Measurements from ENCODE around the gene FUCA1. TPM values are rescaled to one million over a fixed set of nuclear protein-coding genes. Genes with fewer than 3 reads are reported as not detected.

Gene FUCA1
- total RNA-seq, 4 donors from 2014 or later, result 75.5 to 133 (median 112) TPM

DNA sequence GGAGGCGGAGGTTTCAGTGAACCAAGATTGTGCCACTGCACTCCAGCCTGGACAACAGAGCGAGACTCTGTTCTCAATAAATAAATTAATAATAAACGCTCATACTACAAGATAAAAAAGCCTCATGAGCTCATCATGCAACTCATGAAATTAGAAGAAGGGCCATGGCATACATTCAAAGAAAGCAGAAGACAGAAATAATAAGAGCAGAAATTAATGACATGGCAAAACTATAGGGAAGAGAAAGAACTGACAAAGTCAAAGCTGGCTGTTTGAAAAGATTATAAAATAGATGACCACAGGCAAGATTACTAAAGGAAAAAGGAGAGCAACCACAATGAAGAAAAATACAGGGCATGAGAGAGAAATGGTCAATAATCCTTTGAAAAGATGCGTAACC lies 14.7 kb upstream of the FUCA1 start:
- no peaks in the 10 kb centered on the region for H3K36me3 ChIP-seq
- WGBS, 2 donors, result 70 to 84% methylated on average over 4 of the region's 4 CpGs

DNA sequence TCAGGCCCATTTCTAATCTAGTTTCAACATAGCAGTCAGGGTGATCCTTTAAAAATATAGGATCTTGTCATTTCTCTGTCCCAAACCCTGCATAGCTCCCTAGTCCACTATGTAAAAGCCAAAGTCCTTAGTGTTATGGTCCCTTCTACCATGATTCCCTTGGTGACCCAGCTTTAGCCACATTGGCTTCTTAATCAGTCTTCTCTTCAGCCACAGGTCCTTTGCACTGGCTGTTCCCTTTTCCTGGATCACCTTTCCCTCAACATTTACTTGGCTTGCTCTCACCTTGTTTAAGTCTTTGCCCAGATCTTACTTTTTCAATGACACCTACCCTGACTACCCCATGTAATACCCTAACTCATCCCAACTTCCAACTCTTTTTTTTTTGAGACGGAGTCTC lies 11.7 kb upstream of the FUCA1 start:
- TF ChIP-seq POLR2A (IDR thresholded peaks at IDR 0.05), result no peak
- TF ChIP-seq, protein P1, sequence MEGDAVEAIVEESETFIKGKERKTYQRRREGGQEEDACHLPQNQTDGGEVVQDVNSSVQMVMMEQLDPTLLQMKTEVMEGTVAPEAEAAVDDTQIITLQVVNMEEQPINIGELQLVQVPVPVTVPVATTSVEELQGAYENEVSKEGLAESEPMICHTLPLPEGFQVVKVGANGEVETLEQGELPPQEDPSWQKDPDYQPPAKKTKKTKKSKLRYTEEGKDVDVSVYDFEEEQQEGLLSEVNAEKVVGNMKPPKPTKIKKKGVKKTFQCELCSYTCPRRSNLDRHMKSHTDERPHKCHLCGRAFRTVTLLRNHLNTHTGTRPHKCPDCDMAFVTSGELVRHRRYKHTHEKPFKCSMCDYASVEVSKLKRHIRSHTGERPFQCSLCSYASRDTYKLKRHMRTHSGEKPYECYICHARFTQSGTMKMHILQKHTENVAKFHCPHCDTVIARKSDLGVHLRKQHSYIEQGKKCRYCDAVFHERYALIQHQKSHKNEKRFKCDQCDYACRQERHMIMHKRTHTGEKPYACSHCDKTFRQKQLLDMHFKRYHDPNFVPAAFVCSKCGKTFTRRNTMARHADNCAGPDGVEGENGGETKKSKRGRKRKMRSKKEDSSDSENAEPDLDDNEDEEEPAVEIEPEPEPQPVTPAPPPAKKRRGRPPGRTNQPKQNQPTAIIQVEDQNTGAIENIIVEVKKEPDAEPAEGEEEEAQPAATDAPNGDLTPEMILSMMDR (IDR thresholded peaks at IDR 0.05), result no peak
- intact Hi-C loops (cut with DNase I), result no loop called here
- Histone ChIP-seq H3K27me3 (no peaks in the 10 kb centered on the region), H3K9me3 (no peaks in the 10 kb centered on the region), H3K4me1 (no peaks in the 10 kb centered on the region), H3K4me3 (replicated peaks in 1 of 3) (no peak overlapping the region), H3K27ac (no peak overlapping the region), H3K36me3 (no peaks in the 10 kb centered on the region)
- WGBS, 2 donors, result 96 to 100% methylated on average over 1 of the region's 1 CpG
- no peak for DNase-seq

More for the DNA sequence above, 14.7 kb upstream of the FUCA1 start:
- TF ChIP-seq, protein P1 (IDR thresholded peaks at IDR 0.05), result no peak
- TF ChIP-seq POLR2A (IDR thresholded peaks at IDR 0.05), result no peak
- no peaks in the 10 kb centered on the region for H3K9me3 ChIP-seq
- no peak for DNase-seq
- intact Hi-C loops (cut with DNase I), result no loop called here
- H3K4me3 ChIP-seq (replicated peaks in 1 of 3), result no peak overlapping the region
- H3K27ac ChIP-seq, result no peak overlapping the region
- no peaks in the 10 kb centered on the region for H3K4me1 ChIP-seq
- no peaks in the 10 kb centered on the region for H3K27me3 ChIP-seq

DNA sequence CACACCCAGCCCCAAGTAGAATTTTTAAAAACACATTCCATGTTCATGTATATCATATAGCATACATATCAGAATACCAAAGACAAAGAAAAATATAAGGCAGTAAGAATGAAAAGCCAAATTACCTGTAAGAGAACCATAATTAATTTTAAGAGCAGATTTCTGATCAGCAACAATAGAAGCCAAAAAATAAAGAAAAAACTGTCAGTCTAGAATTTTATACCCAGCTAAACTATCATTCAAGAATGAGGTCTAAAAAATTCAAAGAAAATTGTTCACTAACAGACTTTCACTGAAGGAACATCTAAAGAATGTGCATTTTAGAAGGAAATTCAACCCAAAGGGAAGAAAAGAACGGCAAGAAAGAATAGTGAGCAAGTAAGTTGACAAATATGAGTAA lies 10.6 kb upstream of the FUCA1 start:
- H3K27ac ChIP-seq, result no peak overlapping the region
- no peaks in the 10 kb centered on the region for H3K4me1 ChIP-seq
- no peak overlapping the region for H3K4me3 ChIP-seq (replicated peaks in 1 of 3)
- no peaks in the 10 kb centered on the region for H3K36me3 ChIP-seq
- no peaks in the 10 kb centered on the region for H3K27me3 ChIP-seq
- H3K9me3 ChIP-seq, result no peaks in the 10 kb centered on the region
- WGBS, 2 donors, result 88 to 89% methylated on average over 1 of the region's 1 CpG
- TF ChIP-seq, protein P1 (IDR thresholded peaks at IDR 0.05), result no peak
- TF ChIP-seq POLR2A (IDR thresholded peaks at IDR 0.05), result no peak
- intact Hi-C loops (cut with DNase I), result no loop called here
- DNase-seq, result no peak

DNA sequence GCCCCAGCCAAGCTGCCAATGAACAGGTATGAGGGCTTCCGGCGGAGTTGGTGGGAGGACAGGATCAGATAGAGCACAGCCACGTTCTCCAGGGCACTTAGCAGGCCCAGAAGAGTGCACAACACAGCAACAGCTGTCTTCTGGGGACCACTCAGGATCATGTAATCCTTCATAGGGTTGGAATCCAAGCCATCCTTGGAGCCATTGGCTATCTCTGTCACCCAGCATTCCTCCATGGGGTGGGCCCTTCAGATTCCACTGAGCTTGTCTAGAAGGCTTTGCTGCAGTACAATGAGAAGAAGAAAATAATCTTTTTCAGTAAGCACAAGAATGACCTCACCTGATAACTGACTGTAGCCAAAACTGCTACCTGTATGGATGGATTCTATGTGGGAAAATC lies 7.3 kb upstream of the FUCA1 start:
- H3K4me3 ChIP-seq (replicated peaks in 1 of 3), result no peak overlapping the region
- H3K36me3 ChIP-seq, result no peaks in the 10 kb centered on the region
- no peaks in the 10 kb centered on the region for H3K27me3 ChIP-seq
- TF ChIP-seq POLR2A (IDR thresholded peaks at IDR 0.05), result no peak
- TF ChIP-seq, protein P1 (IDR thresholded peaks at IDR 0.05), result no peak
- no peak overlapping the region for H3K27ac ChIP-seq
- H3K4me1 ChIP-seq, result no peaks in the 10 kb centered on the region
- 65 to 92% methylated on average over 3 of the region's 3 CpGs for WGBS, 2 donors
- intact Hi-C loops (cut with DNase I), result no loop called here
- DNase-seq, result no peak
- no peaks in the 10 kb centered on the region for H3K9me3 ChIP-seq

DNA sequence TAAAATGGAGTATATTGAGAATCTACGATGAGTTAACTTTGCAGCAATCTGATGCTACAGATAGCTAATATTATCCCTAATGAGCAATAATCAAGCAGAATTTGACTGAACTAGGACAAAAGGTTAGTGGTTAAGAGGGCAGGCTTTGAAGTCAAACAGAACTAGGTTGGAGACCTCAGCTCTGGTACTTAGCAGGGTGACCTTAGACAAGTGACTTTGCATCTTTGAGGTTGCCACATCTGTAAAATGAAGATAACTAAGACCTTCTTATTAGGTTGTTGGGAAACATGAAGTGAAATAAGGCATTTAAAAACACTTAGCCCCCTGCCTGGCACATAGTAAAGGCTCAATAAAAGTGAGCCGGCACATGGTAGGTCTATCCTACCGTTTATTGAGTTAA lies 4.3 kb upstream of the FUCA1 start:
- no peak overlapping the region for H3K4me3 ChIP-seq (replicated peaks in 1 of 3)
- no peaks in the 10 kb centered on the region for H3K27me3 ChIP-seq
- TF ChIP-seq POLR2A (IDR thresholded peaks at IDR 0.05), result no peak
- TF ChIP-seq, protein P1 (IDR thresholded peaks at IDR 0.05), result no peak
- DNase-seq, result no peak
- WGBS, 2 donors, result 88 to 90% methylated on average over 3 of the region's 3 CpGs
- H3K27ac ChIP-seq, result no peak overlapping the region
- intact Hi-C loops (cut with DNase I), result no loop called here
- no peaks in the 10 kb centered on the region for H3K36me3 ChIP-seq
- no peaks in the 10 kb centered on the region for H3K9me3 ChIP-seq
- H3K4me1 ChIP-seq, result peaks cover 3% of the 10 kb centered on the region in 2 donors
